HUES6 (cell line): ENCODE measurements around the gene SMARCC2.

Experiments used
- H3K27ac ChIP-seq: 2 replicates; pipeline ENCODE4 v1.7.0; 2013; ENCODE audit warnings: low read depth, mild to moderate bottlenecking, low read length, inconsistent platforms
- H3K27me3 ChIP-seq: 2 replicates; pipeline ENCODE4 v1.6.1; 2013; ENCODE audit warnings: low read length; ENCODE audit not compliant: control insufficient read depth, insufficient read depth
- H3K36me3 ChIP-seq: 2 replicates; pipeline ENCODE4 v1.6.1; 2013; ENCODE audit warnings: low read length; ENCODE audit not compliant: control insufficient read depth, insufficient read depth
- H3K4me1 ChIP-seq: 2 replicates; pipeline ENCODE4 v1.6.1; 2013; ENCODE audit warnings: low read length; ENCODE audit not compliant: control insufficient read depth, insufficient read depth
- H3K4me3 ChIP-seq: 2 replicates; pipeline ENCODE4 v1.5.1; 2013; ENCODE audit warnings: low read depth, low read length
- H3K9ac ChIP-seq: one replicate; pipeline ENCODE4 v1.6.1; 2013; ENCODE audit warnings: mild to moderate bottlenecking, low read length
- H3K9me3 ChIP-seq: 2 replicates; pipeline ENCODE4 v1.6.1; 2013; ENCODE audit warnings: low read depth, low read length; ENCODE audit not compliant: control insufficient read depth, insufficient read depth

Gene SMARCC2

GRCh38 chr12:56129206-56129941 is 59.9 kb downstream of the SMARCC2 start:
- Histone ChIP-seq H3K4me1 (peaks cover 18% of the 10 kb centered on the region), H3K9me3 (no peaks in the 10 kb centered on the region), H3K36me3 (peaks cover 41% of the 10 kb centered on the region), H3K9ac (peak overlapping the region; percentile 92), H3K27me3 (no peaks in the 10 kb centered on the region), H3K4me3 (peak overlapping the region; percentile 98), H3K27ac (no peak overlapping the region)

- peak overlapping the region; percentile 92 for H3K9ac ChIP-seq
- H3K4me1 ChIP-seq: peaks cover 18% of the 10 kb centered on the region
- peaks cover 34% of the 10 kb centered on the region for H3K36me3 ChIP-seq
- H3K27ac ChIP-seq: peak overlapping the region; percentile 91
- no peaks in the 10 kb centered on the region for H3K9me3 ChIP-seq
- no peaks in the 10 kb centered on the region for H3K27me3 ChIP-seq
- H3K4me3 ChIP-seq: peak overlapping the region; percentile 98
These were observed 60.5 kb downstream of the SMARCC2 start for GRCh38 chr12:56128670-56129205.

GRCh38 chr12:56127888-56128669 is 61.2 kb downstream of the SMARCC2 start, which contains the start of gene ESYT1:
Gene ESYT1 (plus strand): TSS chr12:56128267. CDS start chr12:56128320, 53 bp downstream.
- Histone ChIP-seq H3K9me3 (no peaks in the 10 kb centered on the region), H3K4me1 (peaks cover 18% of the 10 kb centered on the region), H3K9ac (peak within 1 kb of the TSS; percentile 92), H3K36me3 (peaks cover 28% of the 10 kb centered on the region), H3K4me3 (peak within 1 kb of the TSS; percentile 98), H3K27me3 (no peaks in the 10 kb centered on the region), H3K27ac (peak within 1 kb of the TSS; percentile 91)

- peak overlapping the region; percentile 62 for H3K4me3 ChIP-seq
- H3K27ac ChIP-seq: 0 out of 2 replicates have a peak overlapping the region, but pooled peaks have one; percentile 22
- H3K27me3 ChIP-seq: no peaks in the 10 kb centered on the region
- peaks cover 18% of the 10 kb centered on the region for H3K4me1 ChIP-seq
- H3K9ac ChIP-seq: peak overlapping the region; percentile 57
- H3K9me3 ChIP-seq: no peaks in the 10 kb centered on the region
- peaks cover 25% of the 10 kb centered on the region for H3K36me3 ChIP-seq
These were observed 61.8 kb downstream of the SMARCC2 start for GRCh38 chr12:56127485-56127887.

- Histone ChIP-seq H3K27me3 (no peaks in the 10 kb centered on the region), H3K27ac (no peak overlapping the region), H3K4me3 (peak overlapping the region; percentile 62), H3K4me1 (peaks cover 18% of the 10 kb centered on the region), H3K36me3 (peaks cover 19% of the 10 kb centered on the region), H3K9me3 (no peaks in the 10 kb centered on the region), H3K9ac (no peak overlapping the region)
These were observed 62.5 kb downstream of the SMARCC2 start for GRCh38 chr12:56126732-56127239.

- Histone ChIP-seq H3K27me3 (no peaks in the 10 kb centered on the region), H3K4me3 (no peak overlapping the region), H3K36me3 (peaks cover 16% of the 10 kb centered on the region), H3K4me1 (peaks cover 21% of the 10 kb centered on the region), H3K9me3 (no peaks in the 10 kb centered on the region), H3K27ac (no peak overlapping the region), H3K9ac (no peak overlapping the region)
These were observed 65.2 kb downstream of the SMARCC2 start for GRCh38 chr12:56124133-56124532.

GRCh38 chr12:56122637-56123036 is 66.6 kb downstream of the SMARCC2 start:
- H3K27me3 ChIP-seq: no peaks in the 10 kb centered on the region
- H3K9me3 ChIP-seq: no peaks in the 10 kb centered on the region
- H3K9ac ChIP-seq: no peak overlapping the region
- peaks cover 18% of the 10 kb centered on the region for H3K36me3 ChIP-seq
- H3K4me3 ChIP-seq: no peak overlapping the region
- H3K4me1 ChIP-seq: peaks cover 25% of the 10 kb centered on the region
- H3K27ac ChIP-seq: no peak overlapping the region

- Histone ChIP-seq H3K36me3 (peaks cover 26% of the 10 kb centered on the region), H3K9me3 (no peaks in the 10 kb centered on the region), H3K4me1 (peaks cover 13% of the 10 kb centered on the region), H3K9ac (no peak overlapping the region), H3K27ac (no peak overlapping the region), H3K27me3 (no peaks in the 10 kb centered on the region), H3K4me3 (no peak overlapping the region)
These were observed 67.9 kb downstream of the SMARCC2 start for GRCh38 chr12:56121204-56121870.

GRCh38 chr12:56120158-56120846 is 69.0 kb downstream of the SMARCC2 start:
- no peaks in the 10 kb centered on the region for H3K9me3 ChIP-seq
- peaks cover 26% of the 10 kb centered on the region for H3K36me3 ChIP-seq
- H3K4me3 ChIP-seq: no peak overlapping the region
- no peaks in the 10 kb centered on the region for H3K27me3 ChIP-seq
- H3K4me1 ChIP-seq: peaks cover 12% of the 10 kb centered on the region
- peak overlapping the region; percentile 3 for H3K9ac ChIP-seq
- no peak overlapping the region for H3K27ac ChIP-seq

- H3K9ac ChIP-seq: peak overlapping the region; percentile 84
- no peaks in the 10 kb centered on the region for H3K9me3 ChIP-seq
- H3K27ac ChIP-seq: no peak overlapping the region
- peaks cover 26% of the 10 kb centered on the region for H3K36me3 ChIP-seq
- peaks cover 12% of the 10 kb centered on the region for H3K4me1 ChIP-seq
- H3K27me3 ChIP-seq: no peaks in the 10 kb centered on the region
- H3K4me3 ChIP-seq: peak overlapping the region; percentile 82
These were observed 69.9 kb downstream of the SMARCC2 start for GRCh38 chr12:56119361-56119796.
